Measurements from ENCODE around the gene IKBKE. TPM values are rescaled to one million over a fixed set of nuclear protein-coding genes. Genes with fewer than 3 reads are reported as not detected.

IKBKE gene
- total RNA-seq, 6 donors from 2014 or later: 7.4 to 25.1 (median 9.2) TPM

GRCh38 chr1:206472024-206472423 is 1.7 kb downstream of the IKBKE start:
- Histone ChIP-seq H3K36me3 (peaks cover 0 to 16% (median 8%) of the 10 kb centered on the region in 4 donors), H3K4me1 (peaks cover 34 to 59% (median 51%) of the 10 kb centered on the region in 4 donors), H3K27ac (peak overlapping the region in 1 of 4 donors; percentile 8), H3K9me3 (no peaks in the 10 kb centered on the region), H3K27me3 (no peaks in the 10 kb centered on the region), H3K4me3 (no peak overlapping the region)
- no peak for TF ChIP-seq POLR2A (IDR thresholded peaks at IDR 0.05)
- TF ChIP-seq EP300 (IDR thresholded peaks at IDR 0.05): no peak
- no peak for TF ChIP-seq POLR2AphosphoS5 (IDR thresholded peaks at IDR 0.05)
- no peak for TF ChIP-seq CTCF (IDR thresholded peaks at IDR 0.05)
- ATAC-seq (ENCODE audit: low FRiP score in 2 of 2) (no peak), DNase-seq (no peak)
- WGBS, 2 donors: 84 to 85% methylated on average over 2 of the region's 2 CpGs

GRCh38 chr1:206472454-206472853 is 2.2 kb downstream of the IKBKE start:
- DNase-seq: peak; percentile 62 to 79
- WGBS, 2 donors: 15 to 18% methylated on average over 3 of the region's 3 CpGs
- ATAC-seq (ENCODE audit: low FRiP score in 2 of 2): peak in 1 of 2 donors; percentile 43
- no peak overlapping the region for H3K4me3 ChIP-seq
- peaks cover 30 to 55% (median 47%) of the 10 kb centered on the region in 4 donors for H3K4me1 ChIP-seq
- H3K27me3 ChIP-seq: no peaks in the 10 kb centered on the region
- peaks cover 0 to 20% (median 10%) of the 10 kb centered on the region in 4 donors for H3K36me3 ChIP-seq
- TF ChIP-seq POLR2AphosphoS5 (IDR thresholded peaks at IDR 0.05) (peak in 1 of 2 donors; percentile 25), EP300 (IDR thresholded peaks at IDR 0.05) (no peak)
- peak overlapping the region in 2 of 4 donors; percentile 1 to 8 for H3K27ac ChIP-seq
- no peaks in the 10 kb centered on the region for H3K9me3 ChIP-seq

- H3K4me3 ChIP-seq: no peak overlapping the region
- peak overlapping the region in 2 of 4 donors; percentile 1 to 8 for H3K27ac ChIP-seq
- ATAC-seq (ENCODE audit: low FRiP score in 2 of 2) (no peak), DNase-seq (no peak)
- 62% methylated on average over 5 of the region's 5 CpGs; no CpG with 5 or more reads in 1 of the 2 donors for WGBS, 2 donors
- H3K36me3 ChIP-seq: peaks cover 0 to 24% (median 11%) of the 10 kb centered on the region in 4 donors
- no peaks in the 10 kb centered on the region for H3K9me3 ChIP-seq
- no peak for TF ChIP-seq POLR2A (IDR thresholded peaks at IDR 0.05)
- TF ChIP-seq POLR2AphosphoS5 (IDR thresholded peaks at IDR 0.05): no peak
- TF ChIP-seq CTCF (IDR thresholded peaks at IDR 0.05): no peak
- no peak for TF ChIP-seq EP300 (IDR thresholded peaks at IDR 0.05)
- H3K27me3 ChIP-seq: no peaks in the 10 kb centered on the region
- peaks cover 26 to 51% (median 43%) of the 10 kb centered on the region in 4 donors for H3K4me1 ChIP-seq
These were observed 2.6 kb downstream of the IKBKE start for GRCh38 chr1:206472886-206473285.

GRCh38 chr1:206476058-206476457 is 5.8 kb downstream of the IKBKE start:
- peaks cover 7 to 21% (median 15%) of the 10 kb centered on the region in 4 donors for H3K4me1 ChIP-seq
- ATAC-seq (ENCODE audit: low FRiP score in 2 of 2) (no peak), DNase-seq (no peak)
- H3K9me3 ChIP-seq: no peaks in the 10 kb centered on the region
- no peak overlapping the region for H3K27ac ChIP-seq
- H3K27me3 ChIP-seq: no peaks in the 10 kb centered on the region
- 96 to 97% methylated on average over 11 to 16 of the region's 17 CpGs for WGBS, 2 donors
- no peak for TF ChIP-seq POLR2AphosphoS5 (IDR thresholded peaks at IDR 0.05)
- no peak for TF ChIP-seq CTCF (IDR thresholded peaks at IDR 0.05)
- no peak for TF ChIP-seq POLR2A (IDR thresholded peaks at IDR 0.05)
- no peak for TF ChIP-seq EP300 (IDR thresholded peaks at IDR 0.05)
- H3K36me3 ChIP-seq: peaks cover 0 to 35% (median 13%) of the 10 kb centered on the region in 4 donors
- no peak overlapping the region for H3K4me3 ChIP-seq

GRCh38 chr1:206476591-206476990 is 6.3 kb downstream of the IKBKE start:
- Histone ChIP-seq H3K27me3 (no peaks in the 10 kb centered on the region), H3K9me3 (no peaks in the 10 kb centered on the region), H3K4me1 (peaks cover 4 to 15% (median 9%) of the 10 kb centered on the region in 4 donors), H3K36me3 (peaks cover 0 to 38% (median 13%) of the 10 kb centered on the region in 4 donors), H3K27ac (no peak overlapping the region), H3K4me3 (no peak overlapping the region)
- WGBS, 2 donors: 95 to 99% methylated on average over 10 to 14 of the region's 14 CpGs
- DNase-seq (no peak), ATAC-seq (ENCODE audit: low FRiP score in 2 of 2) (no peak)
- TF ChIP-seq POLR2A (IDR thresholded peaks at IDR 0.05) (no peak), CTCF (IDR thresholded peaks at IDR 0.05) (no peak), POLR2AphosphoS5 (IDR thresholded peaks at IDR 0.05) (no peak), EP300 (IDR thresholded peaks at IDR 0.05) (no peak)
